CD4-positive, alpha-beta T cell treated with Interferon alpha-2 for 1 hour (primary cell): ENCODE results near the gene GMPR.
"Not testable (repeated sequence)": the region's sequence is repeated elsewhere in the genome, so short reads cannot be mapped to it uniquely, and the experiment has no call there.

Source experiments
- DNase-seq, 2 donors: peaks; one replicate each; pipeline ENCODE4 v3.0.0-alpha.2; 2020 to 2022

The GMPR gene

DNA sequence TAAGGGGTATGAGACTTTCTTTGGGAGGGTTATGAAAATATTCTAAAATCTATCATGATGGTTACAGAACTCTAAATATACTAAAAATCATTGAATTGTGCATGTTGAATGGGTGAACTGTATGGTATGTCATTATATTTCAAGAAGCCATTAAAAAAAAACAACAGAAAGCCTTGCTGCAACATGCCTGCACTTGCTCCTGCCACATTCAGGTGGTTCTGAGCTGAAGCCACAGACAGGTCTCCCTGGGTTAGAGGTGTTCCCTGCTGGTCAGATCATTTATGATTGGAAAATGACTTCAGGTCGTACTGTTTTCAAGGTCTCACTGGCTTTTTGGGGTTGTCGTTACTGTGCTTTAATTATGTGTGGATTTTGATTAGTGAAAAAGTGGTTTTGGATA is 13.3 kb downstream of the GMPR start:
- no peak for DNase-seq

DNA sequence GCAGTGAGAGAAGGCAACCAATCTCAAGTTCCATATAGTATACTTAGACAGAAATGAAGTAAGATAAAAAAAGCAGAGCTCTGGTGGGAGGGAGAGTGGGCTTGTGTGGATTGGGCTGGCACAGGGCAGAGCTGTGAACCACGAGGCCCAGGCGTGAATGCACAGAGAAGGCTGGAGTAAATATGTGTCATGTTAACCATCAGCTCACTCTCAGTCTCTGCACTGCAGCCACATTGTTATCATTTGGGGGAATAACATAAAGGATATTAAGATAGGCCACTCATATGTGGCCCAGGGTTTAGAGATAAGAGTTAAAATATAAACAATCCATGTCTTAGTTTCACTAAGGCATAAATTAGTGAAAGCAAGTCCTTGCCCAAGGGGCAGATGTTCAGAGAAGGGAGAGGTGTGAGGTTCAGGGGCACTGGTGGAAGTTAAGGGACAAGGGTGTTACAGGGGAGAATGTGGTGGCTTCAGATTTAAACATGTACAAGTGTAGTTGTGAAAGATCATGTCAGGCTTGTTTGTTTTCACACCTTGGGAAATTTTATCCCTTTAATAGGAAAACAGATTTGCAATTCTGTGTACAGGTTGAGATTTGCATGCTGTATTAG is 14.4 kb downstream of the GMPR start:
- DNase-seq = no peak

DNA sequence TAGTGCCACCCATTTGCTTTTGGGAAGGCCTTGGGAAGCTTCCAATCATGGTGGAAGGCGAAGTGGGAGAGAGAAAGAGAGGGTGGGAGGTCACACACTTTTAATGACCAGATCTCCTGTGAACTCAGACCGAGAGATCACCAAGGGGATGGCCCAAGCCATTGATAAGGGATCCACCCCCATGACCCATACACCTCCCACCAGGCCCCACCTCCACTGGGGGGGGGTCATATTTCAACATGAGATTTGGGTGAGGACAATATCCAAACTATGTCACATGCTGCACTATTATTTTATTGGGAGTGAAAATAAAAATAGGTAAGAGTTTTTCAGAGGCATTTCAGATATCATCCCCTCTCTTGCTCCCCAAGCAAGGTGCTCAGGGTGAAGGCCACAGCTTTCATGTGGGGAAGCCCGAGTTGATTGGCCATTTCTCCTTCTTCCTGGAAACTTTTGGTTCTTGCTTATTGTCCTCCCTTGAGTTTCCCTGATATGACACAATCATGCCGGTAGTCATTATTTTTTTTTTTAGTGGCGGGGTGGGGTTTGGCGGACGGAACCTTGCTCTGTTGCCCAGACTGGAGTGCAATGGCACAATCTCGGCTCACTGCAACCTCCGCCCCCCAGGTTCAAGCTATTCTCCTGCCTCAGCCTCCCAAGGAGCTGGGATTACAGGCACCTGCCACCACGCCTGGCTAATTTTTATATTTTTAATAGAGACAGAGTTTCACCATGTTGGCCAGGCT is 15.2 kb downstream of the GMPR start:
- DNase-seq = no peak

DNA sequence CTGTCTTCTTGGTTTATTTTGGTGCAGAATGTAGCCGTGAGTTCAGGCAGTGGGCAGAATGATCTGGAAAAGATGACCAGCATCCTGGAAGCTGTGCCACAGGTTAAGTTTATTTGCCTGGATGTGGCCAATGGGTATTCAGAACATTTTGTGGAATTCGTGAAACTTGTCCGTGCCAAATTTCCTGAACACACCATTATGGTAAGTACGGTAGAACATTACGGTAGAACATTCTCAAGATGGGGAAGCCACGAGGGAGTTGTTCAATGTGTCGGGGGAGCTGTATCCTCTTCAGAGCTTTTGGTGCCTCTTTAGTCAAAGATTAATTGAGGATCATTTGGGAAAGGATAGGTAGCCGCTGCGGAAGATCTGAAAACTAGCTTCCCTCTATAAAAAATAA is 16.1 kb downstream of the GMPR start:
- no peak for DNase-seq

DNA sequence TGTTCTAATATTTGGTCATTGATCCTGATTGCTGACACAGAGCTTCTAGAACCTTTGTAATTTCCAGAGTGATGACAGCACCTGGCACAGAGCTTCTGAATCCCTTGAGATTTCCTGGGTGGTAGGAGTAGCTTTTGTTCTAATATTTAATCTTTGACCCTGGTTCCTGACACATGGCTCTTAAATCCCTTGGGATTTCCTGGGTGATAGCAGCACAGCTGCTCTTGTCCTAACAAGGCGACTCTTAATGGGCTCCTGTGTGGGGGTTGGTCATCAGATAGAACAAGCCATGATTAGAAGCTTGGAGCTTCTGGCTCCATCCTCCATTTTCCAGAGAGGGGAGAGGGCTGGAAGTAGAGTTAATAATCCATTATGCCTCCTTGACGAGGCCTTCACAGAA is 18.4 kb downstream of the GMPR start:
- DNase-seq = no peak

DNA sequence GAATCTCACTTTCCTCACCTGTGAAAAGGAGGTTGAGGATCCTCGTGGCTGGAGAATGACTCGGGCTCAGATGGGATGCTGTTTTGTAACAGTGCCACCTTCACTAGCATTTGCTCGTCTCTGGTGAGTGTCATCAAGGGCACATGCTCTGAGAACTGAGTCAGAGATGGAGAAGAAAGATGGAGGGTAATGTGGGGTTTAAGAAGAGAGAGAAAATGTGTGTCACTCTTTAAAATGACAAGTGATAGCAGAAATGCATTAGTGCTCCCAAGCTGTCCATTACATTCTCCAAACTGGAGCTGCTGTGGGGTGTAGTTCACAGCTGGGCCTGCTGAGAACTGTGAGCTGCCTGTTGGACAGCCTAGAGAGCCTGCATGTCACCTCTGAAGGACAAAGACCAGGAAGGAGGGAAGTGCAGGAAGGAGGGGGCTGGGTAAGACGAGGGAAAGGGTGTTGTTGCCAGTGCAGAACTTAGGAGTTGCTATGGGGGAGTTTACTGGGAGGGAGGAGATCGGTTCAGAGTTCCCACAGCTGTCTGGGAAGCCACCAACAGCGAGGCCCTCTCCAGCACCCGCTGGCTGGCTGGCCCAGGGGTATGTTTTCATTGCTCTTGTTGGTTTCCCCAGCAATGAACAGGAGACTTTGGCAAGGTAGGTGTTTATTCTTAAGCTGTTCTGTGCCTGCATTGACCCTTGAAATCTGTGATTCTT is 19.8 kb downstream of the GMPR start:
- no peak for DNase-seq

DNA sequence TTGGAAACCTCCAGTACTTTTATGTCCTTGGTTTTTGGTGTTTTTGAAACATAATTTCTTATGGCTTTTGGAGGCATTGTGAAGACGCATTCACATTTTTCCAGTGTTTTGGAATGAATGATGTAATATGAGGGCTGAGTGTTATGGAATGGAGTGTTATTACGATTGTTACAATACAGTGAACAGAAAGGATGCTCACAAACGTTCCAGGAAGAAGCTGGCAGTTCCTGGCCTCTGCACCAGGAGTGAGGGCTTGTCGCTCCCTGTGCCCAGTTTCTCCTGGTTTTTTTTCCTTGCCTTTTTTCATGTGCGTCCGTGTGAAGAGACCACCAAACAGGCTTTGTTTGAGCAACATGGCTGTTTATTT is 20.3 kb downstream of the GMPR start:
- DNase-seq = no peak

DNA sequence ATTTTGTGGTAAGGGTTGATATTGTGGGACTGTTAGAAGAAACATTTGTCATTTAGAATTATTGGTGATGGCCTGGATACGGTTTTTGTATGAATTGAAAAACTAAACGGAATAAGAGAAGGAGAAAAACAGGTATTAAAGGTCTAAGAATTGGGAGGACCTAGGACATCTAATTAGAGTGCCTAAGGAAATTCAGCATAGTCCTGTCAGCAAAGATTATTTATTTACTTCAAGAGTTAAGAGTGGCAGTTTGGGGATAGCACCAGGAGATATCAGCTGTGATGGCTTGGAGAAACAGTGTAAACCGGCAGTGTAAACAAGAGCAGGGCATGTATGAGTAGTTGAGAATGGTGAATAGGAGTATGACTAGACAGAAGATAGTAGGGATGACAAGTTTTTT is 21.2 kb downstream of the GMPR start:
- DNase-seq = not testable (repeated sequence)

DNA sequence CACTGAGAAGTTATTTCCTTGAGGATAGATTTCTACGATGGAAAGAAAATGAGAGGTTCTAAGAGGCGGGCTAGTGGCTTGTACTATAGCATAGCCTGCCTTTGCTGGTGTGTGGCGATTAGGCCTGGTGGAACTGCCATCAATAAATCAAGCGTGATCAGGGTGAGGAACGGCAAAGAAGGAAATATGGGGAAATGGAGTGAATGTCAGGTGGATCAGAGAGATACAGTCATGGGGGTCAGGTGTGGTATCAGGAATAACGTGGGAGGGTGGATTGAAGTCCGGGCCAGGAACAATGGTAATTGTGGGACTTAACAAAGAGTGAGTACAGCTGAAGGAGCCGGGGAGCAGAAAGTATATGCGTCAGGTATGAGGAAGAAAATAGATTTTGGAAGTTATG is 22.2 kb downstream of the GMPR start:
- not testable (repeated sequence) for DNase-seq

DNA sequence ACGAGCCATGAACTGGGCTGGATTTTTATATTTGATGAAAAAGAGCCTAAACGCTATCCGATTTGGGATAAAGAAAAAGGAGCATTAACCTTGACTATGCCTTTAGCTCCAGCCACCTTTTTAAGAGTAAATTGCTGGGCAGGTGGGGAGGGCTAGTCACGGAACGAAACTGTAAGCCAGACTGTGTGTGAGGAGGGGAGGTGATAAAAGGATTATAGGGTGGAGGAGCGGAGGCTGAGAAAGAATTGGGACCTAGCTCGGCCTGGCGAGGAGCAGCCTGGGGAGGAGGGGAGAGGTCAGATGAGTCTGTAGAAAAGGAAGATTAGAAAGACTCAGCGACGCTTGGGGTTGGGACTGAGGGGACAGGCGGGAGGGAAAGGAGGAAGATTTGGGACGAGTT is 24.4 kb downstream of the GMPR start:
- not testable (repeated sequence) for DNase-seq

DNA sequence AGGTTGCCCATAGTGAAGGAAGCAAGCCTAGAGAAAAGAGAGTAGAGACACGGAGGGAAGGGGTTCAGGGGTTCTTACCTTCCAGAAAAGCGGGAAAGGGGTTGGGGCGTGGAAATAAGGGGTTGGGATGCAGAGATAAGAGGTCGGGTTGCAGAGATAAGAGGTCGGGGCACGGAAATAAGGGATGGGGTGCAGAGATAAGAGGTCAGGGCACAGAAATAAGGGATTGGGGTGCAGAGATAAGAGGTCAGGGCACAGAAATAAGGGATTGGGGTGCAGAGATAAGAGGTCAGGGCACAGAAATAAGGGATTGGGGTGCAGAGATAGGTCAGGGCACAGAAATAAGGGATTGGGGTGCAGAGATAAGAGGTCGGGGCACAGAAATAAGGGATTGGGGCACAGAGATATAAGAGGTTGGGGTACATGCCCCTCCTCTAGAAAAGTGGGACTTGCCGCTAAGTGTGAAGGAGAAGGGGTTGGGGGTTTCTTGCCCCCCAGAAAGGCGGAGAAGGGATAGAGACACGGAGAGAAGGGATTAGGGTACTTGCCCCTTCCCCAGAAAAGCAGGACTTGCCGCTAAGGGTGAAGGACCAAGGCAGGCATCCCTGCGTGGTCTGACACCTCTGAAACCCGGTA is 25.2 kb downstream of the GMPR start:
- DNase-seq = not testable (repeated sequence)

DNA sequence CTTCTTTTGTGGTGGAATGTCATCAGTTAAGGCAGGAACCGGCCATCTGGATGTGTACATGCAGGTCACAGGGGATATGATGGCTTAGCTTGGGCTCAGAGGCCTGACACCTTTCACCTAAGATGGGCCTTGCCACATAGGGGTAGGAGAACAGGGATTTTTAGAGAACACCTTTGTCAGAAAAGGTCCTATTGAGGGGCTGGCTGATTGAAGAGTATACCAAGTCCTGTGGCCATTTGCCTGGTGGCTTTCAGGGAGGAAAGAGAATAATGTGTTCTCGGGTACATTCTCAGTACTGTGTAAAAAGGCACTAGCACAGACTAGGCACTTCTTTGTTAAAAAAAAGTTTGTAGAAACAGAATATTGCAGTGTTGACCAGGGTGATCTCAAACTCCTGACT is 26.4 kb downstream of the GMPR start:
- DNase-seq = no peak

DNA sequence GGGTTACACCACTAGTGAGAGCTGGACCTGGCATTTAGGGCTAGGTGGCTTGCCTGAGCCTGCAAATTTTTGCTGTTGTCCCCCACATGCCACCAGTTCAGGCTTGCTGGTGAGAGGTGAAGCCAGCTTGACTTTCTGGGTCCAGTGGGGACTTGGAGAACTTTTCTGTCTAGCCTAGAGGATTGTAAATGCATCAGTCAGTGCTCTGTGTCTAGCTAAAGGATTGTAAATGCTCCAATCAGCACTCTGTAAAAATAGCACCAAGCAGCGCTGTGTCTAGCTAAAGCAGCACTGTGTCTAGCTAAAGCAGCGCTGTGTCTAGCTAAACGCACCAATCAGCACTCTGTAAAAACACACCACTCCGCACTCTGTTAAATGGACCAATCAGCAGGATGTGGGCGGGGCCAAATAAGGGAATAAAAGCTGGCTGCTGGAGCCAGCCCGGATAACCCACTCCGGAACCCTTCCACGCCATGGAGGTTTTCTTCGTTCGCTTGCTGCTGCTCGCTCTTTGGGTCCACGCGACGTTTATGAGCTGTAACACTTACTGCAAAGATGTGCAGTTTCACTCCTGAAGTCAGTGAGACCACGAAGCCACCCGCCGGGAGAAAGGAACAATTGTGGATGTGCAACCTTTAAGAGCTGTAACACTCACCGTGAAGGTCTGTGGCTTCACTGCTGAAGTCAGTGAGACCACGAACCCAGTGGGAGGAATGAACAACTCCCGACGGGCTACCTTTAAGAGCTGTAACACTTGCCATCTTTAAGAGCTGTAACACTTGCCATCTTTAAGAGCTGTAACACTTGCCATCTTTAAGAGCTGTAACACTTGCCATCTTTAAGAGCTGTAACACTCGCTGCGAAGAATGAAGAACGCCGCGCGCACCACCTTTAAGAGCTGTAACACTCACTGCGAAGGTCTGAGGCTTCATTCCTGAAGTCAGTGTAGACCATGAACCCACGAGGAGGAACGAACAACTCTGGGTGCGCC is 27.3 kb downstream of the GMPR start:
- no peak for DNase-seq

DNA sequence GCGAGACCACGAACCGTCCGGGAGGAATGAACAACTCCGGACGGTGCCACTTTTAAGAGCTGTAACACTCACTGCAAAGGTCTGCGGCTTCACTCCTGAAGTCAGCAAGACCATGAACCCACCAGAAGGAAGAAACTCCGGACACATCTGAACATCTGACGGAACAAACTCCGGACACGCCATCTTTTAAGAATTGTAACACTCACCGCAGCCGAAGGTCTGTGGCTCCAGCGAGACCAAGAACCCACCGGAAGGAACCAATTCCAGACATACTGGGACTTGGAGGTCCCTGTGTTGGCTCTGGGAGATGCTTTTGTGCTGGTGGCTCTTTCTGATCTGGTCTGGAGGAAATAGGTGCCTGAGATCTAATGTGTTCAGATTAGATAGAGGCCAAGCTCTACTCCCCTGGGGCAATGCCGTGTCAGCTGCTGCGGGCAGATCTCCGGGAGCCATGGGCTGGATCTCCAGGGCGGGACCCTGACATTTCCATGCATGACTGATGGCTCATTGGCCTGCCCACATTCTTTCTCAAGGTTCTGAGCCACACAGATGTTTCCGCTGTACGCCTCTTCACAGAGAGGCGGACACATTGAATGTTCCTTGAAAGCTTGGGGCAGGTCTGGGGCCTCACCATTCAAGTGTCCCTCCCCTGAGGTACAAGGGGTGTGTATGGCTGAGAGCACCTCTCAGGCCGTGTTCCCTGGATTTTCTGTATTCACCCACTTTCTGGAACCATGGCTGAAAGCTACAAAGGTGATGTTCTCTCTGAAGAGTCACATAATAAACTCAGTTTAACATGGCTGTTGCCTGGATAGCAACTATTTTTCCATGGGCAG is 29.3 kb downstream of the GMPR start:
- no peak for DNase-seq

DNA sequence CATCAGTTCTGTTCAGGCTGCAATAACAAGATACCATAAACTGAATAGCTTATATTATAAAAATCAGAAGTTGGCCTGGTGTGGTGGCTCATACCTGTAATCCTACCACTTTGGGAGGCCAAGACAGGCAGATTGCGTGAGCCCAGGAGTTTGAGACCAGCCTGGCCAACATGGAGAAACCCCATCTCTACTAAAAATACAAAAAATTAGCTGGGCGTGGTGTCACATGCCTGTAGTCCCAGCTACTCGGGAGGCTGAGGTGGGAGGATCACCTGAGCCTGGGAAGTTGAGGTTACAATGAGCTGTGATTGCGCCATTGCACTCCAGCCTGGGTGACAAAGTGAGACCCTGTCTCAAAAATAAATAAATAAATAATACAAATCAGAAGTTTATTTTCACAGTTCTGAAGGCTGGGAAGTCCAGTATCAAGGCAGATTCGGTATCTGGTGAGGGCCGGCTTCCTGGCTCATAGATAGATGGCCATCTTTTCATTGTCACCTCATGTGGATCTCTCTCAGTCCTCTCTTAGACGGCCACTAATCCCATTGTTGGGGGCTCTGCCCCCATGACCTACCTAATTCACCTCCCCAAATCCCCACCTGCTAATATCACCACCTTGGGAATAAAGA is 31.2 kb downstream of the GMPR start:
- DNase-seq = not testable (repeated sequence)

DNA sequence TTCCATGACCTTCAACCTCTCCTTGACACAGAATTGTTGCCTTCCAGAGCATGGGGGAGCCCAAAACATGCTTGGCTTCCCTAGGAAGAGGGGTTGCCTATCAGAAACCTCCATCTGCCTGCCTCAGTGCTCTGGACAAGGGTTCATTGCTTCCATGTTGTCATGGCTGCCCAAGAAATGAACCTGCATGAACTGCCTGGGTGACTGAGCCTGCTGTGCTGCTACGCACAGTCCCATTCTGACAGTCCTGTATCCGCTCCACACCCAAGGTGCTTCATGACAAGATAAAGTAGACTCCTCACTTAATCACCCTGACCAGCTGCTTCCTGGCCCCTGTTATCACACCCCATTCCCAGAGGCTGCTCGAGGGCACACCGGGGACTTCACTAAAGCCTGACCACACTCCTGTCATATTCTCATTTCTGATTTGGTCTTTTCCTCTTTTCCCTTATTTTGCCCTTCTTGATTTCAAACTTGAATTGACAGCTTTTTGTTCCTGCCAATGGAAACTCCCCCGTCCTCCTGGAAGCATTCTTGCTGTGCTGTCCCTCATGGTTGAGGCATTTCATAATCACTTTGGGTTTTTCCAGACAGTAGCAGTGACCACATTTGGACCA is 31.9 kb downstream of the GMPR start:
- DNase-seq = no peak

DNA sequence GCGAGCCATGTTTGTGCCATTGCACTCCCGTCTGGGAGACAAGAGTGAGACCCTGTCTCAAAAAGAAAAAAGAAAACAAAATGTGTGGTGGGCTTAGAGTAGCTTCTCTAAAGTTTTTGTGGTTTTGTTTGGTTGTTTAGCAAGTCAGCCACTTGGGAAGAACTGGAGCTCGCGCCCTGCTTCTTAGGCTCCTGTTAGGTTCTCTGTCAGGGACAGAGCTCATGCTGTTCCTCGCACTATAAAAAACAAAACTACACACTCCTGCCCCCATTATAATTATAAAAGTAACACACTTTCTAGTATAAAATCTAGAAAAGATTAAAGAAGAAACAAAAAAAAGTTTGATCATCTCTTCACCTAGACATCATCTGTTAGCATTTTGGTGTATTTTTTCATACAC is 33.0 kb downstream of the GMPR start:
- no peak for DNase-seq

DNA sequence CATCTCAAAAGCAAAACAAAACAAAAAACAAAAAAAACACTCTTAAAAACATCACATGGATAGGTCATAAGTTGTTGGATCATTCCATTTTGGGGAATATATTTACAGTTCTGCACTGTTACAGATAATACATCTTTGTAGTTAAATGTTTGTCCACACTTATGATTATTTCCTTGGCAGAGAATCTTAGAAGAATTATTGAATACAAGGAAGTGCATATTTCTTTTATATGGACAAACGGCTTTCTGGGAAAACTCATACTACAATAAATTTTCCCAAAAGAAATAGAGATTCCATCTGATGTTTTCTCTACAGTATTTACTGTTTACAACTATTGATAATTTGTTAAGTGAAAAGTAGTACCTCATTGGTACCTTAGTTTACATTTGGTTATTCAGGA is 33.8 kb downstream of the GMPR start:
- no peak for DNase-seq

DNA sequence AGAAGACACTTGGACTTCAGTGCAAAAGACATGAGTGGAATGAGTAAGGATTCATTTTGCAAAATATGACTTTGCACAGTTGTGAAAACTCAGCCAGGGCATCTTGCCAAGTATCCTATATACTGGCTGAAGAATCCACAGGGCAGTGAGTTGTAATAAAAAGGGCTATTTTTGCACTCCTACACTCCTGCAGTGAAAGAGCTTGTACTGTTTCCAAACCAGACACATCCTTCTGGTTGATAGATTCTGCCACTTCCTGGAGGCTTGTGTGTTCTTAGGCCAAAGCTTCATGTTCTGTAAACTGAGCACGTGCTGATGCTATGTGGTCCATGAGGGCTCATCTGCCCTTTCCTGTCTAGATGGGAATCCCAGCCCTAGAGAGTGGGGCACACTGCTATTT is 34.9 kb downstream of the GMPR start:
- no peak for DNase-seq

DNA sequence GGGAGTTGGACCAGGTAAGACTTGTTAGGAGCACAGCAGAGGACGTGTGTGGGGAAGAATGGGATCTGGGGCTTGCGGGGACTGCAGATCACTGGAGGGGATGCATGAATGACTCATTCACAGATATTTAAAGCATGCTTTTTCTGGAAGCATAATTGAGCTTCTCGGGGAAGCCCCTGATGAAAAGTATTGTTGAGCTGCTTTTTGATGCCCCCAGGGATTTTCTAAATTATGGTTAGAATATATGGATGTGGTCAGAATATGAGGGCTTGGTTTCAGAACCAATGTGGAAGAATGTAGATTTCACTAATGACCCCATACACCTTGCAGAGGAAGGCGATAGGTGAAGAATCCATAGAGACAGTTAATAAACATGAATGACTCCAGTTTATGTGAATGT is 36.1 kb downstream of the GMPR start:
- DNase-seq = no peak
